T-helper 2 cell treated with Interferon-gamma antibody and Interleukin-4, amounts not matched to agents 5 μg/mL and 100 μg/mL, for 36 hours (primary cell): ENCODE data around the gene DDX17.

ENCODE experiments used
- DNase-seq: peaks from one replicate; pipeline ENCODE4 v3.0.0; 2021; ENCODE audit warnings: low spot score
- H3K27ac Mint-ChIP-seq: one replicate; pipeline ENCODE4 v1.8.0; 2021; ENCODE audit warnings: mild to moderate bottlenecking, mixed read lengths
- H3K27me3 Mint-ChIP-seq: one replicate; pipeline ENCODE4 v1.8.0; 2021; ENCODE audit warnings: low read depth, mixed read lengths
- H3K36me3 Mint-ChIP-seq: one replicate; pipeline ENCODE4 v1.8.0; 2021; ENCODE audit warnings: low read depth, mixed read lengths
- H3K4me1 Mint-ChIP-seq: one replicate; pipeline ENCODE4 v1.8.0; 2021; ENCODE audit warnings: low read depth, mixed read lengths
- H3K4me3 Mint-ChIP-seq: one replicate; pipeline ENCODE4 v1.8.0; 2022; ENCODE audit warnings: mild to moderate bottlenecking, moderate library complexity, mixed read lengths
- H3K9me3 Mint-ChIP-seq: one replicate; pipeline ENCODE4 v1.8.0; 2021; ENCODE audit warnings: mixed read lengths

DDX17 gene

GRCh38 chr22:38440747-38441350 lies 65.3 kb downstream of the DDX17 start:
- Mint-ChIP-seq H3K4me1 (no peaks in the 10 kb centered on the region), H3K36me3 (no peaks in the 10 kb centered on the region), H3K4me3 (no peak overlapping the region), H3K9me3 (no peaks in the 10 kb centered on the region), H3K27me3 (peaks cover 9% of the 10 kb centered on the region), H3K27ac (no peak overlapping the region)
- no peak for DNase-seq

- DNase-seq, result no peak
- H3K27me3 Mint-ChIP-seq, result peaks cover 2% of the 10 kb centered on the region
- no peaks in the 10 kb centered on the region for H3K4me1 Mint-ChIP-seq
- no peaks in the 10 kb centered on the region for H3K9me3 Mint-ChIP-seq
- H3K36me3 Mint-ChIP-seq, result no peaks in the 10 kb centered on the region
- H3K4me3 Mint-ChIP-seq, result no peak overlapping the region
- no peak overlapping the region for H3K27ac Mint-ChIP-seq
Observed at GRCh38 chr22:38437416-38437815, 68.7 kb downstream of the DDX17 start.

- H3K27ac Mint-ChIP-seq, result no peak overlapping the region
- H3K27me3 Mint-ChIP-seq, result peaks cover 2% of the 10 kb centered on the region
- DNase-seq, result no peak
- no peak overlapping the region for H3K4me3 Mint-ChIP-seq
- H3K9me3 Mint-ChIP-seq, result no peaks in the 10 kb centered on the region
- no peaks in the 10 kb centered on the region for H3K36me3 Mint-ChIP-seq
- H3K4me1 Mint-ChIP-seq, result no peaks in the 10 kb centered on the region
Observed at GRCh38 chr22:38436629-38437395, 69.3 kb downstream of the DDX17 start.

GRCh38 chr22:38435965-38436364 lies 70.1 kb downstream of the DDX17 start:
- Mint-ChIP-seq H3K27ac (no peak overlapping the region), H3K36me3 (no peaks in the 10 kb centered on the region), H3K4me3 (no peak overlapping the region), H3K27me3 (no peaks in the 10 kb centered on the region), H3K4me1 (no peaks in the 10 kb centered on the region), H3K9me3 (no peaks in the 10 kb centered on the region)
- no peak for DNase-seq

- DNase-seq, result no peak
- H3K36me3 Mint-ChIP-seq, result no peaks in the 10 kb centered on the region
- no peaks in the 10 kb centered on the region for H3K4me1 Mint-ChIP-seq
- H3K9me3 Mint-ChIP-seq, result no peaks in the 10 kb centered on the region
- H3K4me3 Mint-ChIP-seq, result no peak overlapping the region
- no peak overlapping the region for H3K27ac Mint-ChIP-seq
- H3K27me3 Mint-ChIP-seq, result no peaks in the 10 kb centered on the region
Observed at GRCh38 chr22:38435010-38435409, 71.1 kb downstream of the DDX17 start.

- Mint-ChIP-seq H3K27ac (no peak overlapping the region), H3K9me3 (no peaks in the 10 kb centered on the region), H3K4me1 (no peaks in the 10 kb centered on the region), H3K27me3 (no peaks in the 10 kb centered on the region), H3K4me3 (no peak overlapping the region), H3K36me3 (no peaks in the 10 kb centered on the region)
- no peak for DNase-seq
Observed at GRCh38 chr22:38433871-38434270, 72.2 kb downstream of the DDX17 start.
